Spinal cord (tissue), 10 donors: ENCODE measurements around the gene TBC1D10B. TPM values are rescaled to one million over a fixed set of nuclear protein-coding genes. Genes with fewer than 3 reads are reported as not detected.

Experiments used
- DNase-seq, 6 donors: peaks; one replicate each; pipeline versions ENCODE4 v3.0.0 to v3.0.0-alpha.2; 2013 to 2015; ENCODE audit warnings: low spot score in 6 of 6, low read depth in 4 of 6
- H3K27ac ChIP-seq: one replicate; pipeline ENCODE4 v1.5.1; 2013; ENCODE audit warnings: low read depth, low read length, control low read depth
- H3K27me3 ChIP-seq: one replicate; pipeline ENCODE4 v1.6.1; 2013; ENCODE audit warnings: low read length; ENCODE audit not compliant: control insufficient read depth, insufficient read depth
- H3K36me3 ChIP-seq: one replicate; pipeline ENCODE4 v1.6.1; 2013; ENCODE audit warnings: low read length; ENCODE audit not compliant: control insufficient read depth, insufficient read depth
- H3K4me1 ChIP-seq: one replicate; pipeline ENCODE4 v1.6.1; 2013; ENCODE audit warnings: low read length; ENCODE audit not compliant: control insufficient read depth, insufficient read depth
- H3K4me3 ChIP-seq: one replicate; pipeline ENCODE4 v1.5.1; 2013; ENCODE audit warnings: low read depth, low read length, control low read depth
- H3K9me3 ChIP-seq: one replicate; pipeline ENCODE4 v1.6.1; 2013; ENCODE audit warnings: low read length; ENCODE audit not compliant: control insufficient read depth, insufficient read depth
- WGBS: methylation state at CpG from one replicate; pipeline ENCODE4 v1.1.5; 2013; ENCODE audit warnings: missing lambda C conversion rate; ENCODE audit not compliant: insufficient coverage; 5-methylcytosine and 5-hydroxymethylcytosine counted together
- polyA plus RNA-seq, 2 donors: library from polyadenylated mRNA; unstranded; fragments of 120-200 nt; gene quantifications; one replicate each; pipeline ENCODE4 v1.2.1, GENCODE V29; 2013; ENCODE audit not compliant: insufficient read length in 2 of 2
- total RNA-seq, 2 donors: library from RNA; depleted of rRNA in 1 of 2; stranded (reverse); fragments of 120-200 nt in 1 of 2; fragments of >200 nt in 1 of 2; gene quantifications; one replicate each; pipeline versions ENCODE4 v1.2.3 to v1.2.4, GENCODE V29; 2013 to 2014
- donor health status: healthy.

The TBC1D10B gene
- total and polyA plus RNA-seq, 4 donors = 26.0 to 74.1 (median 48.7) TPM

DNA sequence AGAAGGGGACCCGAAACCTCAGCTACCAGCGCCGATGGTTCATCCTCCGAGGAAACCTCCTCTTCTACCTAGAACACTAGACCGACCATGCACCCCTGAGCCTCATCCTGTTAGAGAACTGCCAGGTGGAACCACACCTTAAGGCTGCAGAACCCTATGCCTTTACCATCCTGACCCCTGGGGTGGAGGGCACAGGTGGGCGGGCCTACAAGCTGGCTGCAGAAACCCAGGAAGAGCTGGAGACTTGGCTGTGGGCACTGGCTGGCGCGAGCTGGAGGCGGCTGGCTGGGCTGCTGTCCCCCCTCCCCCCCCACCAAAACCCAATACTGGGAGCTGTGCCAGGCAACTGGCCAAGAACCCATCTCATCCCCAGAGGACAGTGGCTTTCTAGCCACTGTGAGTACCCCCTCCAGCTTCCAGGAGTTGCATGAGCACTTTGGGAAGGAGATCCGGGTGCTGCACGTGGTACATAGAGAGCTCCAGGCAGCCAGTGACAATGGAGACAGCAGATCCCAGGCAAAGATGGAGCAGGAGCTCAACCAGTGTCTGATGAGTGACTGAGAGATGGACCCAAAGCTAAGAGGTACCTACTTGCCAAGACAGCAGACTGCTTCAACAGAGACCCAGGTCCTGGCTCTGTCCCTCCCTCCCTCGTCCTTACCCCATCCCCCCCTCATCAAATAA, 13.8 kb downstream of the TBC1D10B start:
- Histone ChIP-seq H3K36me3 (peaks cover 84% of the 10 kb centered on the region), H3K4me1 (peaks cover 58% of the 10 kb centered on the region), H3K4me3 (no peak overlapping the region), H3K27me3 (no peaks in the 10 kb centered on the region), H3K9me3 (no peaks in the 10 kb centered on the region), H3K27ac (peak overlapping the region; percentile 98)
- DNase-seq = peak in 1 of 6 donors; percentile 46
- 60% methylated on average over 10 of the region's 12 CpGs for WGBS

DNA sequence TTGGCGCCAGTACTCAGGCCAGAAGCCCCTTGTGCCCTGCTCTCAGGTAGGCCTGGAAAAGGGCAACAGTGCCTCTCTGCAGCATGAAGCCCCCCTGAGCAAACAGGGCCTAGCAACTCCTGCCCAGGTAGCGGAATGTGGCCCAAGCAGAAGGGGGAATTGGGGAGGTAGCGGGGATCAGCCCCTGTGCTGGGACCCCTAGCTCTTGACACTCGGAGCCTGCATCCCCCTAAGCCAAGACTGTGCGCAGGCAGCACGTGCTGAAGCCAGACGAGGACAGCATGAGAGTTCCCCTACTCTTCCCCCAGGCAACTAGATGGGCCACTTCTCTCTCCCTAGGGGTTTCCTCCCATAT, 14.4 kb downstream of the TBC1D10B start:
- no peak for DNase-seq
- Histone ChIP-seq H3K4me1 (peaks cover 64% of the 10 kb centered on the region), H3K9me3 (no peaks in the 10 kb centered on the region), H3K36me3 (peaks cover 84% of the 10 kb centered on the region), H3K27me3 (no peaks in the 10 kb centered on the region), H3K4me3 (peak overlapping the region; percentile 95), H3K27ac (peak overlapping the region; percentile 98)
- WGBS = 34% methylated on average over 4 of the region's 7 CpGs

DNA sequence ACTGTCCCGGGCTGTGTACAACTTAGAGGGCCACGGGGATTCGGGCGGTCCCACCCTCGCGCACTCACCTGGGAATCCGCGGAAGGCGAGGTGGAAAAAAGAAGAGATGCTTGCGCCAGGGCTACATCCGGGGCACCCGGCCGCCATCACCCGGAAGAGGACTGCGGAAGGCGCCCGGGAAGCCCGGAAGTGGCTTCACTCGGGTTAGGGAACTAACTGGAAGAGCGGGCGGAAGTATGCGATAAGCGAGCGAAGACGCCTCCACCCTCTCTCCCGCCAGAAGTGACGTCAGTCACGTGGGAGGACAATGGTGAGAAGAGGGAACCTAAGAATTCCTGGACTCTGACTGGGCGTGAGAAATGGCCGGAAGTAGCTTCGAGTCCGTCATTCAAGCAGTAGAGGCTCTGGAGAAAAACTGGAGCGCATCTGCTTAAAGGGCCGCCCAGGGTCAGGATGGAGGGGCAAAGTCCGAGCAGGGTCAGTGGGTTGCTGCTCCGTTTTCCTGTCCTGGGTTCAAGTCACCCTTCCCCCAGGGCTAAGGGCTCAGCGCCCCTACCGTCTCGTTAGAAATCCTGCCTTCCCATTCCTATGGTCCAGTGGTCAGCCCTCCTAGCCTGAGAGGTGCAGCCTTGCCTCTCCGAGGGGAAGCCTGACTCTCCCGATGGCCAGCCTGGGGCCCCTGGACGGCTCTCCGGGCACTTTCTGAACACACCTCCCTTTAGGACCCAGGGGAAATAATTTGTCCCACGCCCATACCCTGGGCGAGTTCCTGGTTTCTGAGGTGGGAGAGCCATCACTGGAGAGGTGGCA, 14.9 kb downstream of the TBC1D10B start, which contains the start of gene CD2BP2:
Gene CD2BP2, minus strand, starts transcription at position 165 of the 810 bp plus-strand sequence. CDS start 627 bp downstream, outside the sequence.
- peak; percentile 96 to 100 (median 99) for DNase-seq
- WGBS = under 1% methylated on average over 45 of the region's 45 CpGs
- Histone ChIP-seq H3K27ac (peak within 1 kb of the TSS; percentile 98), H3K9me3 (no peaks in the 10 kb centered on the region), H3K27me3 (no peaks in the 10 kb centered on the region), H3K4me1 (peaks cover 64% of the 10 kb centered on the region), H3K4me3 (peak within 1 kb of the TSS; percentile 95), H3K36me3 (peaks cover 83% of the 10 kb centered on the region)

DNA sequence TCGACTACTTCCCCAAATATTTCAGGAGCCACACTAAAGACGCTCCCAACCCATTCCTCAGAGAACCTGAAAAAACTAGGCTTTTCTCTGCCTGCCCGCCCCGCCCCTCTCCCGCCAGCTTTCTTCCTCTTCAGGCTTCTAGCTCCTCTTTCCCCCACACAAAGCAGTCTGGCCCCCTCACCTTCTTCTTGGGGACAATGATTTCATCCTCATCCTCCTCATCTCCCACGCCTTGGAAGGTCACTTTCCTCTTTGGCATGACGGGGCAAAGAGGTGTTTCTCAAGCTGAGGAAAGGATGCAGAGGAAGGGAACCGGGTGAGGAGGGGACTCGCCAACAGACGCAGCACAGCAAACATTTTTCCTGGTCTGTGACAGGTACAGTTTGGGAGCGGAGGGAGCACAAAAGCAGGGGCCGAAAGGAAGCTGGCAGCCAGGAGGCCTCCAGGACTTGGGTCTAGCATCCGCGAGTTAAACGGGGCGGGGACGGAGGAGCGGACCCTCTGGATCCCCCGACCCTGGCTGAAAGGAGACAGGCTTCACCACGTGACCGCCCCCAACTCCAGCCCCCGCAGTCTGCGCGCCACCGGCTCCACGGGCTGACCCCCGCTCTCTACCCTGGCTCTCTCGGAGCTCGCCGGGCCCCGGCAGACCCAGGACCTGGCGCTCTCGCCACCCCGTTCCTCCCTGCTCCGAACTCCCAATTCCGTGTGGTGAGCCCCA, 15.7 kb downstream of the TBC1D10B start:
- Histone ChIP-seq H3K4me3 (peak overlapping the region; percentile 95), H3K9me3 (no peaks in the 10 kb centered on the region), H3K27me3 (no peaks in the 10 kb centered on the region), H3K27ac (peak overlapping the region; percentile 98), H3K4me1 (peaks cover 64% of the 10 kb centered on the region), H3K36me3 (peaks cover 82% of the 10 kb centered on the region)
- 2% methylated on average over 34 of the region's 36 CpGs for WGBS
- no peak for DNase-seq

DNA sequence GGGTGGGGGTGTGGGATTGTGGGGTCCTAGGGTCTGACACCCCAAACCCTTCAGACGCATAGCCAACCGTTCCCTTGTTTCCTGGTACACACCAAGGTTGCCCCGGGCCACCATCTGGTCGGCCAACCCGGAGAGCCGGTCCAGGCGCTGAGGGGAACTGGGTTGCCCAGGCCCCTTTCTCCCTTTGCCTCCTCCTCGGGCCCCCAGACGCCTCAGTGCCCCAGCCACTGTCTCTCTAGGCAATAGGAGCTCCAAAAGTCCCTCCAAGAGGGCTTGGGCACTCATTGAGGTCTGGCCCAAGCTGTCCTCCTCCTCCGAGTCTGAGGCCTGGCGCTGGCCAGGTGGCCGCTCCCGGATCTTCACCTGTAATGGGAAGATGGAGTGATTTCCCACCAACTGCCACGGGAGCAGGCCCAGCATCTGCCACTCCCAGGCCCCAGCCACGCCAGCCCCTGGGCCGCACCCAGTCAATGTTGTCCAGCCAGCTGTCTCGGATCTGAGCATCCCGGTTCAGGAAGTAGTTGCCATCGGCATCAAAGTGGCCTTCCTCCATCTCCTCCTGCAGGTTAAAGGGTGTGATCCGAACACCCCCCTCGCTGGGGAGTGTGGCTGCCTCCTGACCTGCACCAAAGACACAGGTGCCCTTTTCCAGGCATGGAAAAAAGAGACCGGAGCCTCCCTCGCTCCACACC, 16.7 kb downstream of the TBC1D10B start:
- H3K36me3 ChIP-seq = peaks cover 75% of the 10 kb centered on the region
- H3K4me1 ChIP-seq = peaks cover 64% of the 10 kb centered on the region
- no peaks in the 10 kb centered on the region for H3K27me3 ChIP-seq
- H3K4me3 ChIP-seq = no peak overlapping the region
- 92% methylated on average over 21 of the region's 23 CpGs for whole genome bisulfite sequencing
- H3K27ac ChIP-seq = no peak overlapping the region
- no peak for DNase-seq
- no peaks in the 10 kb centered on the region for H3K9me3 ChIP-seq

DNA sequence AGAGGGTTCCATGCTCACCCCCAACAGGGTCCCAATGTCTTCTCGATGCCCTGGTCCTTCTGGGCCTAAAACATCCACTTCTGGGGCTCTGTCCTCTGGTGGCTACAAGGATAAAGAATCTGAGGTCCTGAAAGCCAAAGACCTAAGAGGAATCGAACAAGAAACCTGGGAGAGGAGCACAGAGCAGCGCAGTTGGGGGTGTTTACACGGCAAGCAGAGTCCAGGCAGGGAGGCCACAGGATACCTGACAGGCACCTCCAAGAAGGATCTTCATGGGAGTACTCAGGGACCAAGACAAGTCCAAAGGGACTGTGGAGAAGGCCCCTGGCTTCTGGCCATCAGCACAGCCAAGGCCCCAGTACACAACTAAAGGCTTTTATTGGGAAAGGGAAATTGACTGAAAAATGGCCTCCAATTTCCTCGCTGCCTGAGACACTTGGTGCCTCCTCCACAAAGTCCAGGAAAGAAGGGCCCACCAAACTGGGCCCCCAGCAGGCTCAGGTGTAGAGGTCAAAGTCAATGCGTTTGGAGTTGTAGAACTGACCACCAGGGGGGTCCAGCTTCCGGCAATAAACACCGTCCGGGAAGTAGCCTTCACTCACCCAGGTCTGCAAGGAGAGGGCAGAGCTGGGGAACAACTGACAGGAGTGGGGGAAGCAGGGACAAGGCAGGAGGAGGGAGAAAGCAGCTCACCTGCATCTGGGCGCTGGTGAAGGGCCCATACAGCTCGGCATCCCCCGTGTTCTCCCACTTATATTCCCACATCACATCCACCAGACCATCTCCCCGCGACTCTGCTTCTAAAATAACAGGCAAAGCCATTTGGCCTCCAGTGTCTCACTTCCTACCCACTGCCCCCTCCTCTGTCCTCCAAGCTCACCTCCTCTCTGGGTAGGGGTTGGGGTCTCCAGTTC, 17.5 kb downstream of the TBC1D10B start:
- no peak overlapping the region for H3K4me3 ChIP-seq
- H3K36me3 ChIP-seq = peaks cover 67% of the 10 kb centered on the region
- H3K27ac ChIP-seq = peak overlapping the region; percentile 73

DNA sequence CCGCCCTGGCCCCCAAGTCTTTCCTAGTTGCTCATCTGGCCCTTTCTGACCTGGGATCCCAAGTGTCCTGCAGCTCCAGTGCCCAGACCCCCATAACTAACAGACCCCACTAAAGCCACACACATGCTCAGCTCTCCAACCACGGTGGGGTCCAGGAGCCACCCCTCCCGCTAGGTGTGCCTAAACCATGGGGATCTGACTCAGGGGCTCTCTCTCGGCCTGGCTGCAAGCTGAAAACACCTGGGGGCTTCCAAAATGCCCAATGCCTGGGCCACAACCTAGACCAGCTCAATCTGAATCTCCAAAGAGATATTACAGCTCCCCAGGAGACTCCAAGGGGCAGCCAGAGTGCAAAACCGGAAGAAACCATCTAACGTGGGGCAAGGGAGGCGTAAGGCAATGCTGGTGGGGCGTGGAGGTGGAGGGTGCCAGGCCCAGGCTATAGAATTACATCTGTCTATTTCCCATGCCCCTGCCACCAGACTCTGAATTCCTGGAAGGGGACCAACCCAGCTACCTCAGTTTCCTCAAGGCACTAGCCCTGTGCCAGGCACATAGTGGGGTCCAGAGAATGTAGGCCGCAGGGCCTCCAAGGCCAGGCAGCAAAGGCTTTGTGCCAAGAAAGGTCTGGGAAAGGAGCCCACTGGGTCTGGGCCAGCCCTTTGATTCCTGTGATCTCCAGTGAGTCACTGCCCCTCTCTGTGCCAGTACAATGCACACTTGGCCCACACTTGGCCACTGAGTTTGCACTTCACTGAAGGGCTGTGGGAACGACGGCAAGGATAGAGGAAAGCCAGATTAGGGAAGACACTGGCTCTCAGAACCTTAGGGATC, 18.5 kb downstream of the TBC1D10B start:
- no peak overlapping the region for H3K4me3 ChIP-seq
- 82% methylated on average over 8 of the region's 11 CpGs for WGBS

More for the DNA sequence above, 17.5 kb downstream of the TBC1D10B start:
- 77% methylated on average over 8 of the region's 14 CpGs for WGBS
- Histone ChIP-seq H3K9me3 (no peaks in the 10 kb centered on the region), H3K27me3 (no peaks in the 10 kb centered on the region), H3K4me1 (peaks cover 63% of the 10 kb centered on the region)
- DNase-seq = no peak

DNA sequence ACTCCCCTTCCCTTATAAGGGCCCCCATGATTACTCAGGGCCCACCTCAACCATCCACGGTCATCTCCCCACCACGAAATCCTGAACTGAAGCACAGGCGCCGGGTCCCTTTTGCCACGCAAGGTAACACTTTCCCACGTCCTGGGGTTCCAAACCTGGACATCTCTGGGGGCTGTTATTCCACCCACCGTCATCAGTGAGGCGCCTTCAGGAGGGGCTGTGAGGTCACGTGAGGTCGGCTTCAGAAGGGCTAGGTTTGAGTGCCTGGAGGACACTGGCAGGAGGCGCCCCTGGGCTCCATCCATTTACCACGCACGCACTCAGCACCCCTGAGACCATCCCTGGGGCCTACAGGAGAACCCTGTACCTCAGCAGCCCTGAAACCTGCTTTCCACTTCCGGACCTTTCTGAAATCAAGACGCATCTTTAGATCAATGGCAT, 19.3 kb downstream of the TBC1D10B start:
- Histone ChIP-seq H3K27ac (peak overlapping the region; percentile 40), H3K36me3 (peaks cover 57% of the 10 kb centered on the region), H3K27me3 (no peaks in the 10 kb centered on the region), H3K4me3 (no peak overlapping the region), H3K4me1 (peaks cover 46% of the 10 kb centered on the region), H3K9me3 (no peaks in the 10 kb centered on the region)
- 89% methylated on average over 15 of the region's 15 CpGs for WGBS
- DNase-seq = no peak

More for the DNA sequence above, 18.5 kb downstream of the TBC1D10B start:
- Histone ChIP-seq H3K27ac (peak overlapping the region; percentile 73), H3K4me1 (peaks cover 54% of the 10 kb centered on the region), H3K36me3 (peaks cover 64% of the 10 kb centered on the region), H3K9me3 (no peaks in the 10 kb centered on the region), H3K27me3 (no peaks in the 10 kb centered on the region)
- DNase-seq = peak in 4 of 6 donors; percentile 57 to 90 (median 66)
